Panc1 (cell line): ENCODE data around the gene RTCB.

Experiments
- CTCF ChIP-seq: fragments of 450-650 bp; IDR thresholded peaks from 2 replicates; pipeline ENCODE4 v1.5.1; 2017; ENCODE audit warnings: mild to moderate bottlenecking
- POLR2AphosphoS5 ChIP-seq: IDR thresholded peaks from 2 replicates; pipeline ENCODE4 v1.6.1; 2012; ENCODE audit warnings: mild to moderate bottlenecking, low read depth, low read length, moderate library complexity

GRCh38 chr22:32423664-32424063 is 11.6 kb upstream of the RTCB start:
- no peak for TF ChIP-seq POLR2AphosphoS5
- TF ChIP-seq CTCF = no peak
